Measurements from ENCODE around the gene TNKS2. TPM values are rescaled to one million over a fixed set of nuclear protein-coding genes. Genes with fewer than 3 reads are reported as not detected.
"Not testable (repeated sequence)": the region's sequence is repeated elsewhere in the genome, so short reads cannot be mapped to it uniquely, and the experiment has no call there.

The TNKS2 gene
- total RNA-seq, 2 donors from 2014 or later: 22.5 to 31.7 TPM

GRCh38 chr10:91891125-91892001 is 93.1 kb downstream of the TNKS2 start:
- ATAC-seq (no peak), DNase-seq (ENCODE audit: low spot score) (no peak)
- Mint-ChIP-seq H3K9me3 (no peaks in the 10 kb centered on the region), H3K4me3 (no peak overlapping the region), H3K36me3 (peaks cover 6% of the 10 kb centered on the region), H3K4me1 (ENCODE audit: low read depth in 2 of 2) (peaks cover 7 to 8% of the 10 kb centered on the region in 2 donors), H3K27ac (no peak overlapping the region), H3K27me3 (peaks cover 15 to 26% of the 10 kb centered on the region in 2 donors)

GRCh38 chr10:91893051-91893450 is 94.8 kb downstream of the TNKS2 start:
- Mint-ChIP-seq H3K27me3 (peaks cover 9 to 24% of the 10 kb centered on the region in 2 donors), H3K4me3 (no peak overlapping the region), H3K4me1 (ENCODE audit: low read depth in 2 of 2) (peaks cover 0 to under 1% of the 10 kb centered on the region in 2 donors), H3K27ac (no peak overlapping the region), H3K9me3 (no peaks in the 10 kb centered on the region), H3K36me3 (peaks cover 6% of the 10 kb centered on the region)
- ATAC-seq (no peak), DNase-seq (ENCODE audit: low spot score) (no peak)

GRCh38 chr10:91894261-91894685 is 96.0 kb downstream of the TNKS2 start:
- not testable (repeated sequence) for DNase-seq (ENCODE audit: low spot score); H3K4me1 Mint-ChIP-seq (ENCODE audit: low read depth in 2 of 2); H3K4me3 Mint-ChIP-seq; H3K9me3 Mint-ChIP-seq; H3K36me3 Mint-ChIP-seq; ATAC-seq
- Mint-ChIP-seq H3K27ac (peak overlapping the region in 1 of 2 donors; percentile 6), H3K27me3 (peaks cover 8 to 21% of the 10 kb centered on the region in 2 donors)

GRCh38 chr10:91896212-91896756 is 98.1 kb downstream of the TNKS2 start:
- no peak overlapping the region for H3K4me3 Mint-ChIP-seq
- H3K27ac Mint-ChIP-seq: no peak overlapping the region
- H3K4me1 Mint-ChIP-seq (ENCODE audit: low read depth in 2 of 2): peaks cover 4% of the 10 kb centered on the region in 2 donors
- ATAC-seq: no peak
- H3K9me3 Mint-ChIP-seq: no peaks in the 10 kb centered on the region
- H3K36me3 Mint-ChIP-seq: no peaks in the 10 kb centered on the region
- H3K27me3 Mint-ChIP-seq: peaks cover 3 to 8% of the 10 kb centered on the region in 2 donors
- DNase-seq (ENCODE audit: low spot score): no peak

GRCh38 chr10:91897421-91897820 is 99.2 kb downstream of the TNKS2 start:
- Mint-ChIP-seq H3K36me3 (no peaks in the 10 kb centered on the region), H3K9me3 (no peaks in the 10 kb centered on the region), H3K27ac (no peak overlapping the region), H3K4me3 (no peak overlapping the region), H3K27me3 (peaks cover 3 to 8% of the 10 kb centered on the region in 2 donors), H3K4me1 (ENCODE audit: low read depth in 2 of 2) (peaks cover 13 to 16% of the 10 kb centered on the region in 2 donors)
- ATAC-seq: no peak
- DNase-seq (ENCODE audit: low spot score): no peak

- Mint-ChIP-seq H3K27me3 (peaks cover 3 to 8% of the 10 kb centered on the region in 2 donors), H3K36me3 (no peaks in the 10 kb centered on the region), H3K27ac (peak overlapping the region; percentile 75 to 91), H3K4me3 (peak overlapping the region; percentile 55), H3K4me1 (ENCODE audit: low read depth in 2 of 2) (peaks cover 20 to 25% of the 10 kb centered on the region in 2 donors), H3K9me3 (no peaks in the 10 kb centered on the region)
- peak; percentile 81 for DNase-seq (ENCODE audit: low spot score)
- ATAC-seq: peak; percentile 99
These were observed 103.8 kb downstream of the TNKS2 start for GRCh38 chr10:91901784-91902677.

- no peaks in the 10 kb centered on the region for H3K27me3 Mint-ChIP-seq
- no peaks in the 10 kb centered on the region for H3K9me3 Mint-ChIP-seq
- DNase-seq (ENCODE audit: low spot score) (no peak), ATAC-seq (no peak)
- peaks cover 29 to 32% of the 10 kb centered on the region in 2 donors for H3K4me1 Mint-ChIP-seq (ENCODE audit: low read depth in 2 of 2)
- no peaks in the 10 kb centered on the region for H3K36me3 Mint-ChIP-seq
- peak overlapping the region; percentile 95 for H3K4me3 Mint-ChIP-seq
- peak overlapping the region; percentile 83 to 86 for H3K27ac Mint-ChIP-seq
These were observed 108.9 kb downstream of the TNKS2 start for GRCh38 chr10:91907033-91907594.

GRCh38 chr10:91907914-91908336 is 109.7 kb downstream of the TNKS2 start:
- Mint-ChIP-seq H3K27me3 (peaks cover 0 to 1% of the 10 kb centered on the region in 2 donors), H3K4me3 (peak overlapping the region; percentile 95), H3K9me3 (no peaks in the 10 kb centered on the region), H3K36me3 (no peaks in the 10 kb centered on the region), H3K4me1 (ENCODE audit: low read depth in 2 of 2) (peaks cover 24 to 27% of the 10 kb centered on the region in 2 donors), H3K27ac (peak overlapping the region; percentile 83 to 86)
- DNase-seq (ENCODE audit: low spot score): no peak
- no peak for ATAC-seq

GRCh38 chr10:91908337-91909116 is 110.3 kb downstream of the TNKS2 start:
- peaks cover 1 to 5% of the 10 kb centered on the region in 2 donors for H3K27me3 Mint-ChIP-seq
- H3K36me3 Mint-ChIP-seq: no peaks in the 10 kb centered on the region
- peak; percentile 84 for DNase-seq (ENCODE audit: low spot score)
- H3K9me3 Mint-ChIP-seq: no peaks in the 10 kb centered on the region
- peak overlapping the region; percentile 83 to 87 for H3K27ac Mint-ChIP-seq
- H3K4me1 Mint-ChIP-seq (ENCODE audit: low read depth in 2 of 2): peaks cover 24 to 27% of the 10 kb centered on the region in 2 donors
- H3K4me3 Mint-ChIP-seq: peak overlapping the region; percentile 95
- peak; percentile 91 to 94 for ATAC-seq

GRCh38 chr10:91909117-91909677 is 111.0 kb downstream of the TNKS2 start, which contains the start of gene FGFBP3:
Gene FGFBP3, minus strand, starts transcription at chr10:91909486. Its CDS starts 517 bp downstream, at chr10:91908969.
- no peaks in the 10 kb centered on the region for H3K9me3 Mint-ChIP-seq
- peaks cover 5 to 8% of the 10 kb centered on the region in 2 donors for H3K27me3 Mint-ChIP-seq
- peaks cover 24 to 27% of the 10 kb centered on the region in 2 donors for H3K4me1 Mint-ChIP-seq (ENCODE audit: low read depth in 2 of 2)
- peak within 1 kb of the TSS; percentile 95 for H3K4me3 Mint-ChIP-seq
- ATAC-seq (no peak), DNase-seq (ENCODE audit: low spot score) (no peak)
- H3K27ac Mint-ChIP-seq: peak within 1 kb of the TSS; percentile 83 to 87
- no peaks in the 10 kb centered on the region for H3K36me3 Mint-ChIP-seq

GRCh38 chr10:91910467-91910866 is 112.2 kb downstream of the TNKS2 start:
- Mint-ChIP-seq H3K27ac (no peak overlapping the region), H3K4me1 (ENCODE audit: low read depth in 2 of 2) (peaks cover 24 to 27% of the 10 kb centered on the region in 2 donors), H3K36me3 (no peaks in the 10 kb centered on the region), H3K27me3 (peaks cover 5 to 16% of the 10 kb centered on the region in 2 donors), H3K9me3 (no peaks in the 10 kb centered on the region), H3K4me3 (no peak overlapping the region)
- ATAC-seq (no peak), DNase-seq (ENCODE audit: low spot score) (no peak)

Data from natural killer cell treated with Interleukin-12 subunit alpha and Interleukin-12 subunit beta and Interleukin-15 and Interleukin-18, amount 100 ng/mL, for 72 hours (primary cell).